Activated CD4-positive, alpha-beta T cell treated with anti-CD3 and anti-CD28 coated beads for 36 hours (primary cell): ENCODE results near the gene YAP1. TPM values are rescaled to one million over a fixed set of nuclear protein-coding genes. Genes with fewer than 3 reads are reported as not detected.

Source experiments
- ATAC-seq: fragments of 200-7000 bp; cut with Tn5 transposase; one replicate; pipeline ENCODE4 v1.10.0; 2021; ENCODE audit warnings: mild to moderate bottlenecking, moderate library complexity
- CTCF ChIA-PET: fragments of 350-600 bp; sonication (Branson Sonifier 250); formaldehyde crosslinking; loops from one replicate; lab custom pipeline; 2021; ENCODE audit warnings: antibody characterized with exemption; lab: Charles Lee
- POLR2A ChIA-PET: fragments of 350-600 bp; sonication (Branson Sonifier 250); formaldehyde crosslinking; loops from one replicate; lab custom pipeline; 2021; ENCODE audit warnings: antibody characterized with exemption, inconsistent platforms; lab: Charles Lee
- DNase-seq: peaks from one replicate; pipeline ENCODE4 v3.0.0-alpha.2; 2020
- H3K27ac Mint-ChIP-seq: one replicate; pipeline ENCODE4 v1.8.0; 2021; ENCODE audit warnings: mixed read lengths
- H3K27me3 Mint-ChIP-seq: one replicate; pipeline ENCODE4 v1.8.0; 2021; ENCODE audit warnings: mixed read lengths
- H3K36me3 Mint-ChIP-seq: one replicate; pipeline ENCODE4 v1.8.0; 2021; ENCODE audit warnings: low read depth, mixed read lengths
- H3K4me1 Mint-ChIP-seq: one replicate; pipeline ENCODE4 v1.8.0; 2021; ENCODE audit warnings: mixed read lengths
- H3K4me3 Mint-ChIP-seq: one replicate; pipeline ENCODE4 v1.8.0; 2021; ENCODE audit warnings: mild to moderate bottlenecking, moderate library complexity, mixed read lengths
- H3K9me3 Mint-ChIP-seq: one replicate; pipeline ENCODE4 v1.8.0; 2021; ENCODE audit warnings: low read depth, mixed read lengths
- intact Hi-C, 2 experiments: fragments of 100-400 bp; cut with DNase I in 1 of 2; cut with micrococcal nuclease in 1 of 2; formaldehyde crosslinking; loops; one replicate each; pipeline versions ENCODE4 v1.14.2 to v1.15.1; 2022 to 2024; cut with DNase I, micrococcal nuclease
- total RNA-seq, 2 experiments: library from RNA; stranded (reverse); gene quantifications; one replicate each; pipeline ENCODE4 v1.2.3, GENCODE V29; 2021

The YAP1 gene
- total RNA-seq, 2 experiments from 2014 or later = 0.21 to 0.25 TPM

DNA sequence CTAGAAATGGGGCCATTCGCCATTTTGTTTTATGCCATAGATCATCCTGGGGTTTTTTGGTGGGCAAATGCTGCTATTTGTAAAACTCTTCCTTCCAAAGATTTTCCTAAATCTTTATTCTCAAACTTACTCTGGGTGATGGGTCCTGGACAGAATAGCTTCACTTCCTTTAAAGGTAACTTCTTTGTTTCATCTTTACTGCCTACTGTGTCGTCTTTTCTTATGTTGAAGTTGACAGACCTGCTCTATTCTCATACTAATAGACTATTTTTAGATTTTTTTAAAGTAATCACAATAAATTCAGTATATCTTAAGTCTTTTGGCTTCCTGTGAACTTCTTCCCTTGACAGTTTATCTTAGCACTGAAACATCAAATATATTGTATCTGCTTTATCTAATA is 98.6 kb downstream of the YAP1 start:
- ATAC-seq (no peak), DNase-seq (no peak)
- H3K4me3 Mint-ChIP-seq = no peak overlapping the region
- no peaks in the 10 kb centered on the region for H3K36me3 Mint-ChIP-seq
- CTCF ChIA-PET = no interaction called here
- POLR2A ChIA-PET = no interaction called here
- H3K27ac Mint-ChIP-seq = no peak overlapping the region
- intact Hi-C loops = no loop called here
- H3K9me3 Mint-ChIP-seq = no peaks in the 10 kb centered on the region
- H3K27me3 Mint-ChIP-seq = peaks cover 17% of the 10 kb centered on the region
- H3K4me1 Mint-ChIP-seq = no peaks in the 10 kb centered on the region

DNA sequence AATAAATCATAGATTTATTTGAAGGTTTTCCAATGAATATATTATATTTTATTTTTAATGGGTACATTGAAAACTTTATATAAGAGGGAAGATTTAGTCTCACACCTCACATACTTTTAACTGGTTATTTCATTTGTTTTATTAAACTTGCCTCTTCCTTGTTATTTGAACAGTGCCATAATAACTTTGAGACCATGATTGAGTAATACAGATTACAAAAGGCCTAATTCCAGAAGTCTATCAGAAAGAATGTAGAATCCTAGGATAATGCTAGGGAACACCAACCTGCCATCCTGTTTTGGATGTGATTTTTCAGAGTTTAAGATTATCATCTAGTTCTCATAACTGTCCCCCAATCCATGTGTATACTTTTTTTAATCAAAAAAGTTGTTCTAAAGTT is 104.4 kb downstream of the YAP1 start:
- Mint-ChIP-seq H3K9me3 (no peaks in the 10 kb centered on the region), H3K4me1 (no peaks in the 10 kb centered on the region), H3K36me3 (no peaks in the 10 kb centered on the region), H3K27ac (no peak overlapping the region), H3K4me3 (no peak overlapping the region), H3K27me3 (peaks cover 21% of the 10 kb centered on the region)
- POLR2A ChIA-PET = no interaction called here
- ATAC-seq (no peak), DNase-seq (no peak)
- intact Hi-C loops = no loop called here
- CTCF ChIA-PET = no interaction called here

DNA sequence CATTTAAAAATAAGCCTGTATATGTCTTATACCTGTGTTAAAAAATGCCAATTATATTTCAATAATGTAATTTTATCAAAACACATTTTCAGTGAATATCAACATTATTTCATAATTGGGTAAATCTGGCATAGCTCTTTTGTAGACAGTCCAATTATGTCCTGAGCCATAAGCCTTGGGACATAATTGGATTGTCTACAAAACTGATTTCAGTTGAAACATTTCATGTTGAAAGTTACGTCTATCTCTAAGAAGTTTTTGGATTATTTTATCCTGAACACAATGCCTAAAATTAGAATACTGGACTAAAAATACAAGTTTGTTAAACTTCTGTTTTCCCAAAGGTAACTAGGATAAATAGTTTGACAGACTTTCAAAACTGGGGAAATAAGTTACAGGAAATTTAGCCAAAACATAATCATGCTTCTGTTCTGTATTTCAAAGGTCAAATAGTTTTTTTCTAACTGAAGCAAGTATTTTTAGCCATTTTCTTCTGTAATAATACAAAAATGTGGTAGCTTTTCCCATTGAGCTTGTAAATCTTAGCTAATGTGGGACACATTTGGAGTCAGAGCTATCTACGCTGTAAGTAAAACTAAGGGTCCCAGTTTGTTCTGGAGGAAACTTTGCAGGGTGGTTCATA is 106.3 kb downstream of the YAP1 start:
- Mint-ChIP-seq H3K9me3 (no peaks in the 10 kb centered on the region), H3K27ac (no peak overlapping the region), H3K4me3 (no peak overlapping the region), H3K36me3 (no peaks in the 10 kb centered on the region), H3K4me1 (no peaks in the 10 kb centered on the region), H3K27me3 (peaks cover 16% of the 10 kb centered on the region)
- CTCF ChIA-PET = no interaction called here
- ATAC-seq = no peak
- no peak for DNase-seq
- POLR2A ChIA-PET = no interaction called here
- intact Hi-C loops = no loop called here

DNA sequence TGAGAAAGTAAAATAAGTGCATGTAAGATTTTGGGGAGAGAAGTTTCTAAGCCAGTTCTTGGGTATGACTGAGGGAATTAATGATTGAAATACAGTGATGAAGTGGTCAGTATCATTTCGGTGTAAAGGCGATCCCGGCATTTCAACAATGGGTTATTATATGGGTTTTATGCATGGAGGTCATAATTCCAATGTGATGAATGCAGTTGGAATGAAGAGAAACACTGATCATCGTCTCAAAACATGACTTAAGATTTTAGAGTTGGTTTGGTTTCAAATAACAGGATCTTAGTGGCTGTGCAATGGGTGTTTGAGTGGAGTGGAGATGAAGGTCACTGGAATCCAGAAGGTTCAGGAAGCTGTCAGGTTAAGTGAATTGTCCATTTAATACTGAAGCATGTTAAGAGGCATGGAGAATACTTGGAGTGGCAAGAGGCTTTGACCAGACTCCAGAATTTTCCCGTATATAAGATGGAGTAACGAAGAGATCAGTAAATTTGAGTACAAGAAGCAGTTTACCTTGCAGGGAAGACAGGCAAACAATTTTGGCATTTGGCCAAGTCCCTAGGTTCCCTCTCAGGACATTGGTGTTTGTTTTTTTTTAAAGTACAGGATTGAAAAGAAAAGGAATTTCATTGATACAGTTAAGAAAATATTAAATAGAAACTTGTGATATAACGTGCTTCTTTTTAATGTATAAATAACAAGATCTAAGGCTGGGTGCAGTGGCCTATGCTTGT is 110.7 kb downstream of the YAP1 start:
- POLR2A ChIA-PET = no interaction called here

DNA sequence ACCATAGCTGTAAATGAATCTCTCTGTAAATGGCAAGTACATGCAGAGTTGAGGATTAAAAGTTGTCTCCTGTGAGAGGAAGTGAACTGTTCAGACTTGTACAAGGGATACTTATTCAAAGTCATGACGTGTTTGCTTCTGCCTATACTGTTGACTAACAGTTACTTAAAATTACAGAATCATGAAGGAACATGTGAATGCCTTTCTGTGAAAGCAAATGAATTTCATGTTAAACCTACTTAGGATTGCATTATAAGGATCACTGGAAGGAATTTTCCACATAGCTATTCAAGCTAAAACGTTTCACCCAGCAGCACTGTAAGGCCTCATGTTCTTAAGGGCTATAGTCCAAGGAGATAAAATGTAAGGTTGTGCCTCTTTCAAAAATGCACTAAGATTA is 113.6 kb downstream of the YAP1 start:
- DNase-seq (no peak), ATAC-seq (no peak)
- CTCF ChIA-PET = interaction anchor here (1.0 kb wide), 1 partner anchor 45 kb away, joined by 3 read pairs; no protein-coding TSS in a partner anchor
- H3K9me3 Mint-ChIP-seq = no peaks in the 10 kb centered on the region
- POLR2A ChIA-PET = no interaction called here
- no peaks in the 10 kb centered on the region for H3K36me3 Mint-ChIP-seq
- intact Hi-C loops = no loop called here
- no peak overlapping the region for H3K27ac Mint-ChIP-seq
- H3K27me3 Mint-ChIP-seq = peaks cover 6% of the 10 kb centered on the region
- H3K4me3 Mint-ChIP-seq = no peak overlapping the region
- H3K4me1 Mint-ChIP-seq = no peaks in the 10 kb centered on the region

More for the DNA sequence above, 110.7 kb downstream of the YAP1 start:
- intact Hi-C loops = no loop called here
- DNase-seq (no peak), ATAC-seq (no peak)
- Mint-ChIP-seq H3K4me1 (no peaks in the 10 kb centered on the region), H3K36me3 (no peaks in the 10 kb centered on the region), H3K4me3 (no peak overlapping the region), H3K27ac (no peak overlapping the region), H3K27me3 (peaks cover 8% of the 10 kb centered on the region), H3K9me3 (no peaks in the 10 kb centered on the region)
- CTCF ChIA-PET = interaction anchor here (1.2 kb wide), 1 partner anchor 11 kb away, joined by 3 read pairs; no protein-coding TSS in a partner anchor

DNA sequence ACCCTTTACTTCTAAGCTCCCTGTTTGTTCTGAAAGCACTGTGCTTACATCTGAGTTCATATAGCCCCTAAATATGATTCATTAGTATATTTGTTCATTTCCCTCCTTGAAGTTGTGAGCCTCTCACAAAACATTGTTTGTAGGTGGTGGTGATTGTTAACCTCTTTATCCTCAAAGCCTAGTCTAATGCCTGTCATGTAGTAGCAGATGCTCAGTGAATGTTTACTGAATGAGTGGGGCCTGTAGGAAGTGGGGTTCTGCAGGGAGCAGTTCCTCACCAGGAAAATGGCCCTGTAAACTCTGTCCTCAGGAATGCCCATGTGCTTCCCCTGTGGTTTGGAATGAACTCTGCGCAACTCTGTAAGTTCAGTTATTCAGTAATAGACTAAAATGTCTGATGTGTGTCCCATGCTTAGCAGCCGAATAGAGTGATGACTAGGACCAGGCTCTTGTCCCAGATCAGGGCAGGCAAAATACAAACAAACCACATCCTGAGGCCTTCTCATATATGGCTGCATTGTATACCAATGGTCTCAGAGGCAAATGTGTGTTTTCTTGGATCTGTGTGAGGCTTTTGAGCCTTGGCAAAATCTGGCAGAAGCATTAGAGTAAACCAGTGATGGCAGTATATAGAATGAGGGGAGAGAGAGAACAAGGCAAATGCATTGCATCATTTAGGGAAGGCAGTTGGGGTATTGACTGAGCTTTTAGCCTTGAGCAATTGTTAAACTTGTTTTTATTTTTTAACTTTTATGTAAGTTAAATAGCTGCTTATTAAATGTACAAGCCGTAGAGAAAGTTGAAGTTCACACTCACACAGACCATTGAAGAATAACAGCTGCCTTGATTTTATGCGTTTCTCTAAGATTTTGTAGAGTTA is 115.7 kb downstream of the YAP1 start:
- no peaks in the 10 kb centered on the region for H3K4me1 Mint-ChIP-seq
- H3K27ac Mint-ChIP-seq = no peak overlapping the region
- H3K27me3 Mint-ChIP-seq = peaks cover 2% of the 10 kb centered on the region
- ChIA-PET CTCF (interaction anchor here (1.5 kb wide), 1 partner anchor 10 kb away, joined by 4 read pairs; no protein-coding TSS in a partner anchor), POLR2A (no interaction called here)
- H3K4me3 Mint-ChIP-seq = no peak overlapping the region
- intact Hi-C loops = no loop called here
- no peak for ATAC-seq
- H3K9me3 Mint-ChIP-seq = no peaks in the 10 kb centered on the region
- DNase-seq = no peak
- H3K36me3 Mint-ChIP-seq = no peaks in the 10 kb centered on the region

- Mint-ChIP-seq H3K27ac (no peak overlapping the region), H3K27me3 (peaks cover 4% of the 10 kb centered on the region), H3K4me3 (no peak overlapping the region), H3K36me3 (no peaks in the 10 kb centered on the region), H3K4me1 (no peaks in the 10 kb centered on the region), H3K9me3 (no peaks in the 10 kb centered on the region)
- DNase-seq (no peak), ATAC-seq (no peak)
- ChIA-PET CTCF (interaction anchor here (1.5 kb wide), 1 partner anchor 9 kb away, joined by 4 read pairs; no protein-coding TSS in a partner anchor), POLR2A (no interaction called here)
- intact Hi-C loops = no loop called here
Observed at GRCh38 chr11:102226702-102227490, 116.6 kb downstream of the YAP1 start.

DNA sequence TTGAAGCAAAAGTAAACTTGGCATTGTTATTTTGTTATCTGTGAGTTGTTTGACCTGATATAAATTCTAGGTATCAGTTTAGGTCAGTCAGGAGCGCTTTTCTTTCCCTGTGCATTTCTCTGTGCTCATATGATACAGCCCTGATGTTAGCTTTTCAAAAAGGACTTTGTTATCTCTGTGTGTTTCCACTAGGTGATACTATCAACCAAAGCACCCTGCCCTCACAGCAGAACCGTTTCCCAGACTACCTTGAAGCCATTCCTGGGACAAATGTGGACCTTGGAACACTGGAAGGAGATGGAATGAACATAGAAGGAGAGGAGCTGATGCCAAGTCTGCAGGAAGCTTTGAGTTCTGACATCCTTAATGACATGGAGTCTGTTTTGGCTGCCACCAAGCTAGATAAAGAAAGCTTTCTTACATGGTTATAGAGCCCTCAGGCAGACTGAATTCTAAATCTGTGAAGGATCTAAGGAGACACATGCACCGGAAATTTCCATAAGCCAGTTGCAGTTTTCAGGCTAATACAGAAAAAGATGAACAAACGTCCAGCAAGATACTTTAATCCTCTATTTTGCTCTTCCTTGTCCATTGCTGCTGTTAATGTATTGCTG is 119.4 kb downstream of the YAP1 start:
- H3K27me3 Mint-ChIP-seq = peaks cover 6% of the 10 kb centered on the region
- H3K4me1 Mint-ChIP-seq = no peaks in the 10 kb centered on the region
- H3K9me3 Mint-ChIP-seq = no peaks in the 10 kb centered on the region
- intact Hi-C loops = no loop called here
- POLR2A ChIA-PET = interaction anchor here (0.7 kb wide), 1 partner anchor 632 kb away, joined by 3 read pairs; no protein-coding TSS in a partner anchor
- ATAC-seq (no peak), DNase-seq (no peak)
- CTCF ChIA-PET = interaction anchor here (0.8 kb wide), 1 partner anchor 23 kb away, joined by 3 read pairs; no protein-coding TSS in a partner anchor
- no peak overlapping the region for H3K27ac Mint-ChIP-seq
- H3K4me3 Mint-ChIP-seq = no peak overlapping the region
- H3K36me3 Mint-ChIP-seq = no peaks in the 10 kb centered on the region

DNA sequence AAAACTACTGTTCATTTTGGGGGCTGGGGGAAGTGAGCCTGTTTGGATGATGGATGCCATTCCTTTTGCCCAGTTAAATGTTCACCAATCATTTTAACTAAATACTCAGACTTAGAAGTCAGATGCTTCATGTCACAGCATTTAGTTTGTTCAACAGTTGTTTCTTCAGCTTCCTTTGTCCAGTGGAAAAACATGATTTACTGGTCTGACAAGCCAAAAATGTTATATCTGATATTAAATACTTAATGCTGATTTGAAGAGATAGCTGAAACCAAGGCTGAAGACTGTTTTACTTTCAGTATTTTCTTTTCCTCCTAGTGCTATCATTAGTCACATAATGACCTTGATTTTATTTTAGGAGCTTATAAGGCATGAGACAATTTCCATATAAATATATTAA is 119.9 kb downstream of the YAP1 start:
- ChIA-PET POLR2A (interaction anchor here (0.7 kb wide), 1 partner anchor 632 kb away, joined by 3 read pairs; no protein-coding TSS in a partner anchor), CTCF (interaction anchor here (1.3 kb wide), 1 partner anchor 8 kb away, joined by 3 read pairs; no protein-coding TSS in a partner anchor)
- intact Hi-C loops = no loop called here
- ATAC-seq (no peak), DNase-seq (no peak)
- no peak overlapping the region for H3K4me3 Mint-ChIP-seq
- no peak overlapping the region for H3K27ac Mint-ChIP-seq
- no peaks in the 10 kb centered on the region for H3K4me1 Mint-ChIP-seq
- H3K27me3 Mint-ChIP-seq = peaks cover 8% of the 10 kb centered on the region
- no peaks in the 10 kb centered on the region for H3K9me3 Mint-ChIP-seq
- no peaks in the 10 kb centered on the region for H3K36me3 Mint-ChIP-seq

DNA sequence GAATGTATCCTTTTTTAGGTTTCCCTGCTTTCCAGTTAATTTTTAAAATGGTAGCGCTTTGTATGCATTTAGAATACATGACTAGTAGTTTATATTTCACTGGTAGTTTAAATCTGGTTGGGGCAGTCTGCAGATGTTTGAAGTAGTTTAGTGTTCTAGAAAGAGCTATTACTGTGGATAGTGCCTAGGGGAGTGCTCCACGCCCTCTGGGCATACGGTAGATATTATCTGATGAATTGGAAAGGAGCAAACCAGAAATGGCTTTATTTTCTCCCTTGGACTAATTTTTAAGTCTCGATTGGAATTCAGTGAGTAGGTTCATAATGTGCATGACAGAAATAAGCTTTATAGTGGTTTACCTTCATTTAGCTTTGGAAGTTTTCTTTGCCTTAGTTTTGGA is 120.7 kb downstream of the YAP1 start:
- POLR2A ChIA-PET = no interaction called here
- intact Hi-C loops = no loop called here

More for the DNA sequence above, 120.7 kb downstream of the YAP1 start:
- Mint-ChIP-seq H3K9me3 (no peaks in the 10 kb centered on the region), H3K4me3 (no peak overlapping the region), H3K4me1 (no peaks in the 10 kb centered on the region), H3K27me3 (peaks cover 10% of the 10 kb centered on the region), H3K36me3 (no peaks in the 10 kb centered on the region), H3K27ac (no peak overlapping the region)
- ATAC-seq (no peak), DNase-seq (no peak)
- CTCF ChIA-PET = interaction anchor here (1.3 to 1.7 kb wide), 2 partner anchors 9 to 14 kb away, joined by 3 to 4 read pairs; no protein-coding TSS in a partner anchor
